NCI-H2107 (cell line): ENCODE results near the gene HOXB9.

Experiments
- DNase-seq: peaks from one replicate; lab custom pipeline; 2025; lab: John Stamatoyannopoulos, UW

Gene HOXB9

GRCh38 chr17:48610282-48611211 is 15.6 kb downstream of the HOXB9 start, which contains the start of gene HOXB7:
Gene HOXB7 (minus strand): TSS chr17:48611017. CDS start chr17:48610918, 99 bp downstream.
- peak; percentile 75 for DNase-seq

GRCh38 chr17:48609759-48610281 is 16.3 kb downstream of the HOXB9 start:
- DNase-seq: no peak

- DNase-seq: no peak
These were observed 17.1 kb downstream of the HOXB9 start for GRCh38 chr17:48609033-48609432.

GRCh38 chr17:48608494-48608834 is 17.7 kb downstream of the HOXB9 start:
- no peak for DNase-seq

- no peak for DNase-seq
These were observed 19.1 kb downstream of the HOXB9 start for GRCh38 chr17:48606892-48607614.

GRCh38 chr17:48605991-48606891 is 19.9 kb downstream of the HOXB9 start:
- no peak for DNase-seq

GRCh38 chr17:48605409-48605919 is 20.7 kb downstream of the HOXB9 start:
- no peak for DNase-seq

- DNase-seq: no peak
These were observed 21.3 kb downstream of the HOXB9 start, which contains the start of gene HOXB6 for GRCh38 chr17:48604770-48605329. Gene HOXB6 (minus strand): TSS chr17:48604986. CDS start chr17:48598150, 6,836 bp downstream.

- DNase-seq: no peak
These were observed 22.0 kb downstream of the HOXB9 start for GRCh38 chr17:48603959-48604769.

GRCh38 chr17:48601539-48602425 is 24.4 kb downstream of the HOXB9 start:
- DNase-seq: no peak

- DNase-seq: no peak
These were observed 25.0 kb downstream of the HOXB9 start for GRCh38 chr17:48601207-48601538.

GRCh38 chr17:48600244-48601098 is 25.7 kb downstream of the HOXB9 start:
- DNase-seq: no peak

- no peak for DNase-seq
These were observed 26.8 kb downstream of the HOXB9 start for GRCh38 chr17:48599354-48599753.

GRCh38 chr17:48598736-48599135 is 27.4 kb downstream of the HOXB9 start:
- no peak for DNase-seq

GRCh38 chr17:48597778-48598631 is 28.2 kb downstream of the HOXB9 start:
- no peak for DNase-seq

- DNase-seq: no peak
These were observed 28.7 kb downstream of the HOXB9 start for GRCh38 chr17:48597528-48597777.

- DNase-seq: no peak
These were observed 29.2 kb downstream of the HOXB9 start for GRCh38 chr17:48596735-48597527.
